GM21360 (cell line): ENCODE results near the gene ST7.
"Not testable (repeated sequence)": the region's sequence is repeated elsewhere in the genome, so short reads cannot be mapped to it uniquely, and the experiment has no call there.

ENCODE experiments used
- ATAC-seq: cut with Tn5 transposase; IDR thresholded peaks from one replicate; pipeline ENCODE4 v1.9.1; 2021; ENCODE audit warnings: mild to moderate bottlenecking, moderate library complexity; ENCODE audit not compliant: unreplicated experiment

Gene ST7

DNA sequence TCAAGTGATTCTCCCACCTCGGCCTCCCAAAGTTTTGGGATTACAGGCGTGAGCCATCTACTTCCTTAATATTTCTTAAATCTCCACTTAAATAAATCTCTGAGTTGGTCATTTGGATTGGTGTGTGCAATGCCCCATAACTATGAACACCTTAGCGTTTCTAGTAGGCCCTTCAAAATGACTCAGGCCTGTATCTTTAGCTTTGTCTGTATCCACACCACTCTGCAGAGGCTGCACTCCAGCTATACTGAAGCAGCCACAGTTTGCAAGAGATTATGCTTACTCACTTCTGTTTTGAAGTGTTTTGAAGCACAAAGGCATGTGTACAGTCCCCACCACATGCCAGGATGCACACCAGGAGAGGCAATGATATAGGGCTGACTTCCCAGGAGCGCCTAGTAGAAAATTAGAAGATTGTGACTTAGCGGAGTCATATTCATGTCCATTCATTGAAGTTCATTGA lies 2.4 kb upstream of the ST7 start:
- ATAC-seq = no peak

GRCh38 chr7:116951366-116952292 lies 1.7 kb upstream of the ST7 start:
- no peak for ATAC-seq

GRCh38 chr7:116952635-116953371 lies 498 bp upstream of the ST7 start:
- peak; percentile 4 for ATAC-seq

DNA sequence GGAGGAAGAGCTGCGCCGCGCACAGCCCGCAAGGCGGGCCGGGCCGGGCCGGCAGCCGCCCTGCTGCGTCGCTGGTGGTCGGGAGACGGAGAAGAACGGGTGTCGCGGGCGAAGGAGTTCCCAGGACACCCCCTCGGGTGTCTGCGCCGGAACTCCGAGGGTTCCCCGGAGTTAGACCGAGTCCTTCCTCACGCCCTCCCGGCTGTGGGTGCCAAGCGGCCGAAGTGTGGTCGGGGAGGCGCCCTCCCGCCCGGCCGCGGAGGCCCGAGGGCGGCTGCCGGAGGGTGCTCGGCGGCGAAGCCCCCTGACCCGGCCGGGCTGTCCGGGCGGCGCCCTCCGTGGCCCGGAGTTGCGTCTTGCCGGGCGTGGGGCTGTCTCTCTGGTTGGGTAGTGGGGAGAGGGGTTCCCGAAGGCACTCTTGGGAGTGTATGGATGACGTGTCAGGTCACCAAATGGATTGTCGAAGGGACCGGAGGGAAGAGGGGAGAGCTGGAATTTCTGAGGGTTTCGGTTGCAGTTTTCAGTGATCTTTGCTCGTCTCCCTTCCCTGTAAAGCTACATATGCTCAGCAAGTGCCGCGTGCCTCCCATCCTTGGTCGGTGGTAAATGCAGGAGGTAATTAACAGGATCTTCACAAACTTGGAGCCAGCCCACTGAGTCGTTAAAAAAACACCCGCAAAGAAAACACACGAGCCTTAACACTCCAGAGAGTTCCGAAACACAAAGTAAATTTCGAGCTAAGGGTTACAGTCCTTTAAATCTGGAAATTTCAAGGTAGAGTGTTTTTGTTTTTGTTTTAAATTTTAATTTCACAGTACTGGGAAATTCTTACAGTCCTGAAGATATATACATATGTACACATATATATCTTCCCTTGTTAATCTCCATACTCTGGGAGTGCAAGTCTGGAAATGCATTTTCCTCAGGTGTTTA lies 871 bp downstream of the ST7 start:
- ATAC-seq = peak; percentile 14

- no peak for ATAC-seq
These were observed 2.0 kb downstream of the ST7 start for GRCh38 chr7:116955340-116955739.

DNA sequence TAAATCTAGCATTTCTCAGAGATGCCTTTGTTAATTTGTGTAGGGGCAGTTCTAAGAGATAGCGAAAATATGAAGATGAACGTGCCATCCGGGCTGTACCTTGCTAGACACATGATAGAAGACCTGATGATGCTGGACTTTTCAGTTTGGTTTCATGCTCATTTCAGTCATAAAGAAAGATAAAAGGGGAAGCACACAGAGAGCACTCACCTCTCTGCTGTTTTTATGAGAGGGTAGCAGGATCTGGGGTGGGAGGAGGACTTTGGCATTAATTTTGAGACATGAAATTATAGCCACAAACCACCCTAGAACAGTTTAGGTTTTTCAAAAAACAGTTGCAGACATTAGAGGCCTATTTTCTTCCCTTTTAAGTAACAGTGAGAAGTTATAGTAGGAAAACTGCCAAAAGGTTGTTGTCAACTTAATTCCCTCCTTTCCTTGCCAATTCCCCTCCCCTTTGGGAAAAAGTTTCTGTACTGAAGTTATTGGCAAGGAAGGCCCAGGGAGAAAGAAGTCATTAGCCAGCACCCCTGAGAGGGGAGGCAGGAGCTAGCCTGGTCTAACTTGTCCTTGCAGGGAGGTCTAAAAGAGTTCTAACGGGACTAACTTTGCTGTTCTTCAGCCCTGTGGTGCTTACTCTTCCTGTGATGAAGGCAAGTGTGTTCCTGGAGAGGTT lies 2.6 kb downstream of the ST7 start:
- peak; percentile 76 for ATAC-seq

DNA sequence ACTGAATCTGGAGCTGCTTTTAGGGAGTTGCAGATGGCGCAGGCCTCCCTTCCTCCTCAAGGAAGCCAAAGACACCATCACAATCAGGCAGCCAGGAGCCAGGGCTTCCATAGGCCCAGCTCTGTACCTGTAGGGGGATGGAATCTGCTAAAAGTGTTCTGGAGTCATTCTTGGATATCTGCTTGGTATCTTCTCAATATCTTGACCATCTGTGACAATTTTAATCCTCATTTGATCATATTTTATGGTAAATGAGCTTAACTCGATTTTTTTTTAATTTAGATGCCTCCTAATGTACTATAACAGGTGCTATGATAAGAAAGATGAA lies 3.1 kb downstream of the ST7 start:
- no peak for ATAC-seq

GRCh38 chr7:116957874-116958273 lies 4.6 kb downstream of the ST7 start:
- ATAC-seq = no peak

- not testable (repeated sequence) for ATAC-seq
These were observed 8.8 kb downstream of the ST7 start for GRCh38 chr7:116961966-116962673.

DNA sequence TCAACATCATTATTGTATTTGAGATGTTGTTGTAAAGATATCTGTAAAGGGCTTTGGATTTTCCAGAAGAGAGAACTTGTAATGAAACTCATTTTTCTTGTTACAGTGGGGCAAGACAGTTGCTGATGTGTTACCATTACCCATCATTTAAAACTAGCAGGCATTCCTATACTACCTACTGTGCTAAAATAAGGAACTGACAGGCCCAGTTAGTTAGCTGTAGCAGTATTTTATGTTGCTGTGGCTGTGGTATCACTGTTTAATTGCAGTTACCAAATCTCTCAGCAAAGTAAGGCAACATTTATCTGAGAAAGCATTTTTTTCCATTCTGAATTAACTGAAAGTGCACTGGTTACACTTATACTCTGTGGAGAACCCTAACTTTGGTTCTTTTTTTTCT lies 9.9 kb downstream of the ST7 start:
- ATAC-seq = no peak

- no peak for ATAC-seq
These were observed 13.3 kb downstream of the ST7 start for GRCh38 chr7:116966601-116967000.

DNA sequence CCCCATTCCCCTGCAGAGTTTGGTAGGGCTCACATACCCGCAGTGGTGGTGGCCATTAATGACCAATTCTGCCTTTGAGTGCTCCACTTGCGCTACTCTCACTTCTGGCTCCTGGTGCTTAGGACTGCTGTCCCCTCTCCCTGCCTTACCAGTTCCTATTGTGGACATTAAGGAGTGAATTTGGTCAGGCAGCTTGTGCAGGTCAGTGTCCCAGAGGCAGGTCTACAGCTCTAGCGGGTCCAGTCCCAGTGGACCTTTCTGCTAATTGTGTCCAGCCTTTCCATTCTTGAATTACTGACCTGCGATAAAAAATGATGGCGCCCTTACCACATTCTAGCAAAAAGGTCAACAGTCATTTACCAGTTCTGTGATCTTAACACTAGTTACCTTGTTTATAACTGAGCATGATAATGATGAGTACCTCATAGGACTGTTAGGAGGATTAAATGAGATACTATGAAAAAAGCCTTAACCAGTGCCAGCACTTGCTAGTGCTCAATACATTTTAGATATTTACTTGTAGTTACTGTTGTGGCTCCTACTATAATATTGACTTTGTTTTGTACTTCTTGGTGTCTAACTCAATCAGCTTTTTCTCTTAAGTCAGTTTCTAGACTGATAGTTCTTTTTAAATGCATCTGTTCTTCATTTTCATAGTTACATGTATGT lies 14.1 kb downstream of the ST7 start:
- no peak for ATAC-seq

DNA sequence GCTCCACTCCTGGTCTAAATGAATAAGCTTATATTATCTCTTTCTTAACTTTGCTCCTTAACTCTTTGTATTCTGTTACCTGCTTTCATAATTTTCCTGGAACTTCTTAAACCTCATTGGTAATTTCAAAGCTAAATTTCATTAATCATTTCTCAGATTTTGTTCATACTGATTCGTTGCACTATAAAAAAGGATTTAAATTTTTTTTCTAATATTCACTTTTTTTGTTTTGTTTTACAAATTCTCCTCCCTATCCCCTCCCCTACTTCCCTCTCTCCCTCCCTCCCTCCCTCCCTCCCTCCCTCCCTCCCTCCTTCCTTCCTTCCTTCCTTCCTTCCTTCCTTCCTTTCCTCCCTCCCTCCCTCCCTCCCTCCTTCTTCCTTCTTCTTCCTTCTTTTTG lies 14.7 kb downstream of the ST7 start:
- no peak for ATAC-seq

- ATAC-seq = no peak
These were observed 15.3 kb downstream of the ST7 start for GRCh38 chr7:116968631-116969030.

DNA sequence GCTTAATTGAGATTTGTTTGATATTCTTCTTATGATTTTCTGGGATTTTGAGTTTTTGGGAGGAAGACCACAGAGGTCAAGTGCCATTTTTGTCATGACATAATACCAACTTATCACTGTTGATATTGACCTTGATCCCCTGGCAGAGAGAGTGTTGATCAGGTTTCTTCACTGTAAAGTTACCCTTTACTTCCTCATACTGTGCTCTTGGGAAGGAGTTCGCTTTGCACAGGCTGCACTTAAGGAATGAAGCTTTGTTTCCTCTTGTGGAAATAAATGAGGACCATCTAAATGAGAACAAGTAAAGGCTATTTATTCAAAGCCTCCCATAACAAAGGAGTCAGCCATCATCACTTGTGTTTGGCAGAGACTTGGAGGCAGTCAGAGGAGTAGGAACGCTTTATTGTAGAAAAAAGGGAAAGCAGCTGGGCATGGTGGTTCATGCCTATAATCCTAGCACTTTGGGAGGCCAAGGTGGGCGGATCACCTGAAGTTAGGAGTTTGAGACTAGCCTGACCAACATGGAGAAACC lies 16.1 kb downstream of the ST7 start:
- ATAC-seq = no peak

GRCh38 chr7:116970238-116970910 lies 17.1 kb downstream of the ST7 start:
- ATAC-seq = peak; percentile 65

- ATAC-seq = not testable (repeated sequence)
These were observed 17.9 kb downstream of the ST7 start for GRCh38 chr7:116971153-116971552.

- ATAC-seq = no peak
These were observed 18.6 kb downstream of the ST7 start for GRCh38 chr7:116971869-116972268.
